IPS-18c (cell line): Measurements from ENCODE around the gene PLXNB1.

Source experiments
- H3K4me3 ChIP-seq: 2 replicates; pipeline ENCODE4 v1.7.0; 2013; ENCODE audit warnings: low read depth, mild to moderate bottlenecking, low read length, moderate library complexity; ENCODE audit not compliant: insufficient read depth
- H3K9me3 ChIP-seq: one replicate; pipeline ENCODE4 v1.6.1; 2013; ENCODE audit warnings: mild to moderate bottlenecking, low read length, moderate library complexity; ENCODE audit not compliant: control insufficient read depth, insufficient read depth

Gene PLXNB1

DNA sequence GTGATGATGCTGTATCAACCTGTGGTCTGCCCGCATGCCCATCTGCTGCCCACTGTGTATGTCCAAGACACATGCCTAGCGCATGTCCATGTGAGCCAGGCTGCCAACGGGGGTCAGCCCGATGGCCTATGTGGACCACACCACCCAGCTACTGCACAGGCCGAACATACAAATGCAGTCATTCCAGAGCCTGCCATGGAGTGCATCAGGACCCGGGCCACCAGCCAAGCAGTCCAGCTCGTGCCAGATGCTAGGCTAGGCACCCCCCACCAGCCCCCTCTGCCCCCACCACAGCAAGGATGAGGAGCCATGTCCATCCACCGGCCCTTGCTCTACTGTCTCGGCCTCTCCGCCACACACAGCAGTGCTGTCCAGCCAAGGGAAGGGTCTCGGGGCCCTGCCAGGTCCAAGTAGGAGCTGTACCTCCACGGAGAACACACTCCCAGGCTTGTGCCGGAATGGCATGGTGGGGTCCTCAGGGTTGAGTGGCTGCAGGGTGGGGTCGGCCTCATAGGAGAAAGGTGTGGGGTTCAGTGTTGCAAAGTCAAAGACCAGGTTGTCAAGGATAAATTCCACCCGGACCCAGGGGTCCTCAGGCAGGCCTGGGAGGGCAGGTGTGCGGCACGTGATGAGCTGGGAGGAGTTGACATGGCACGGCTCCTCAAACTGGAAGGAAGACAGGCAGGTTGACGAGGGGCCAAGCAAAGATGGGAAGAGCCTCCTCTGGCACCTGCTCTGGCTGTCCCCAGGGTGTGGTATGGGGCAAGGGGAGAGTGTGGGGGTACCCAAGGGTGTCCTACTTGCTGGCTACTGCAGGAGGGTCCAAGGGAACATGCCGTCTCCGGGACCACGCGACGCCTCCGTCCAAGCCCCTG, 15.3 kb downstream of the PLXNB1 start:
- Histone ChIP-seq H3K9me3 (no peaks in the 10 kb centered on the region), H3K4me3 (no peak overlapping the region)

DNA sequence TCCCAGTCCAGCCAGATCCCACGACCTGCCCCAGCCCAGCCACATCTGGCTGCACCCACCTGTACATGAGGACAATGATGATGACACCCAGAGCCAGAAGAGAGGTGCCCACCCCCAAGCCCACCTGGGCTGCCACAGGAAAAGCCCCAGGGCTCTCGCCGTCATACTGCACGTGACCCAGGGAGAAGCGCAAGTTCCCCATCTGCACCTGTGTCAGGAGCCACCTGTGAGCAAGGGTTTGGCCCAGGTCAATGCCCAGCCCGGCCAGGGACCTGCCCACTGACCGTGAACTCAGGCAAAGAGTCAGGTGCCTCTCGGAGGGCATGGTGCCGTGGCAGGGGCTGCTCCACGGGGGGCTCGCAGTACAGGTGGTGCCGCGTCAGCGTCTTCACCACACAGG, 16.3 kb downstream of the PLXNB1 start:
- Histone ChIP-seq H3K4me3 (no peak overlapping the region), H3K9me3 (no peaks in the 10 kb centered on the region)

DNA sequence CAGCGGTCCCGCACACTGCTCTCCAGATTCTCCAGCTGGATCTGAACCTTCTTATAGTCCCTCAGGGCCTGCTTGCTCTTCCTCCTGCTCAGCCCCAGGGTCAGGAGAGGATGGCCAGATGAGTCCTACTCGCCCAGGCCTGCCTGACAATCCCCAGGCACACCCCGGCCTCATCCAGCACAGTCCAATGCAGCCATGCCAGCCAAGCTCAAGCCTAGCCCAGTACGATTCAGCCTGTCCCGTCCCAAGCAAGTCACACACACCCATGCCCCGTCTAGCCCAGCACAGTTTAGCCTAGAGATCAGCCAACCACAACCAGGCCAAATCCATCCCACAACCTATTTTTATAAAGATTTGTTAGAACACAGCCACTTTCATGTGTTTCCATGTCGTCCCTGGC, 16.8 kb downstream of the PLXNB1 start:
- Histone ChIP-seq H3K9me3 (no peaks in the 10 kb centered on the region), H3K4me3 (no peak overlapping the region)

DNA sequence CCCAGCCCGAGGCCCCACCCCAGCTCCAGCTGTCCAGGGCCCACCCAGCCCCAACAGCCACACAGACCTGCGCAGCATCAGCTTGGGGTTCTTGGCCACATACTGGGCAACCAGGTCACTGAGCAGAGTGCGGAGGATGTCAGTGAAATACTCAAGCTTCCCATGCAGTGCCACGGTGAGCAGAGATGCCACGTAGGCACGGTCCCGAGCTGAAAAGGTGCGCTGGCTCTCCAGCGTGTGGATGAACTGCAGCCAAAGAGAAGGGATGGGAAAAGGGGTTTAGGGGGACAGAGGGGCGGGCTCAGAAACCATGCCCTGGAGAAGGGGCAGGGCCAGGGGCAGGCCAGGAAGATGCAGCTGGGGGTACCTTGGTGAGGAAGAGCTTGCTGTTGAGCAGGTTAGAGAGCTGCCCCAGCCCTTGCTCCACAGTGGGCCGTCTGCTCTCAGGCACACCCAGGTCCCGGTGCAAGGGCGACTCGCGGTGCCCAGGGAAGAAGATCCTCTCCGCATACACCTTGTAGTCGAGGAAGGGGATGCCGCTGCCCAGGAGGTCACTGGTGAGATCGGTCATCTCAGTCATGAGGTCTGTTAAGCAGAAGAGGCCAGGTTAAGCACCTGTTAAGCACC, 17.4 kb downstream of the PLXNB1 start:
- H3K4me3 ChIP-seq, result no peak overlapping the region
- no peaks in the 10 kb centered on the region for H3K9me3 ChIP-seq

DNA sequence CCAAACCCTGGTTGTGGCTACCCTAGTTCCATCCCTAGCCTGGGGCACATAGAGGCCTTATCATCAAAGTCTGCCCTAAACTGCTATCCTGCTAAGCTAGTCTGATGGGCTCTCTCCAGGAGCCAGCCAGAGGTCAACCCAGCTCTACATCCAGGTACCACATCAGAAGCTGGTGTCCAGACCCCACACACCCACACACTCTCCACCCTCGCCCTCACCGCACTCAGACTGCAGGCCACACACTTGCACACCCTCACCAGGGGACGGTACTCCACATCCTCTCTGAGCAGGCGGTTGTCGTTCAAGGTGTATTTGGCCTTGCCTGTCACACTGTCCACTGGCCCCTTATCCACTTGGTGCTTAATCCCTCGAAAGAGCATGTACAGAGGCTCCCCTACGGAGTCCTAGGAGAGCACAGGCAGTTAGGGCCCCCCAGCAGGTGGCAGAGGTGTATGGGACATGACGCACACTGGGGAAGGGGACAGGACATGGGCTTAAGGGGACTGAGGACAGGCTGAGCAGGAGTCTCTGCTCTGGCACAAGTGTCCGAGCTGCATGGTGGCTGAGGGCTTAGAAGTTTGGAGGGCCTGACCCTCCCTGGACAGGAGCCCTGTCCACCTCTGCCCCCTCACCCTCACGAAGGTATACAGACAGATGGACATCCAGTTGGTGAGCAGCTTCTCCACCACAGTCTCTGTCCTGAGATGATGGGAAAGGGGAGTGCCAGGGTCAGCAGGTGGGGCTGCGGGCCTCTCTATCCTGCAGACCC, 18.1 kb downstream of the PLXNB1 start:
- H3K9me3 ChIP-seq, result no peaks in the 10 kb centered on the region
- no peak overlapping the region for H3K4me3 ChIP-seq

DNA sequence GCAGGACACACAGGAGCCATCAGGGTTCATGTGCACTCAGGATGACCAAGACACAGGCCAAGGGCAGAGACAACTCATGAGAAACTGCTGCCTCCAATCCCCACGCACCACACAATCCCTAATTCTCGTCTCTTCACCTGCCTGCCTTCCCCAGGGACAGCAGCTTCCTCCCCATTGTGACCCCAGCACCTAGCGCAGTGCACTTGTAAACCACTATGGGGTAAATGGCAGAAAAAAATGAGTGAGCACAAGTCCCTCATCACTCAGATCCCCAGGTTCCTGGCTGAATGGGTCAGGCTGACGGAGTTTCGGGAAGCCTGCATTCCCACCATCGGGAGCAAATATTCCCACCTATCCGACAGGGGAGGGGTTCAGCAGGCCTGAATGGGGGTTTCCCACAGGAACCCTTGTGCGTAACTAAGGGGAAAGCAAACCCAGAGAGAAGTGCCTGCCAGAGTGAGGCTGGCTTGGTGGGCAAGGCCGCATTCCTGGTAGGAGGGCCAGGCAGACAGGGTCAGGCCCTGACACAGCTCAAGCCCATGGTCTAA, 18.8 kb downstream of the PLXNB1 start:
- H3K9me3 ChIP-seq, result no peaks in the 10 kb centered on the region

DNA sequence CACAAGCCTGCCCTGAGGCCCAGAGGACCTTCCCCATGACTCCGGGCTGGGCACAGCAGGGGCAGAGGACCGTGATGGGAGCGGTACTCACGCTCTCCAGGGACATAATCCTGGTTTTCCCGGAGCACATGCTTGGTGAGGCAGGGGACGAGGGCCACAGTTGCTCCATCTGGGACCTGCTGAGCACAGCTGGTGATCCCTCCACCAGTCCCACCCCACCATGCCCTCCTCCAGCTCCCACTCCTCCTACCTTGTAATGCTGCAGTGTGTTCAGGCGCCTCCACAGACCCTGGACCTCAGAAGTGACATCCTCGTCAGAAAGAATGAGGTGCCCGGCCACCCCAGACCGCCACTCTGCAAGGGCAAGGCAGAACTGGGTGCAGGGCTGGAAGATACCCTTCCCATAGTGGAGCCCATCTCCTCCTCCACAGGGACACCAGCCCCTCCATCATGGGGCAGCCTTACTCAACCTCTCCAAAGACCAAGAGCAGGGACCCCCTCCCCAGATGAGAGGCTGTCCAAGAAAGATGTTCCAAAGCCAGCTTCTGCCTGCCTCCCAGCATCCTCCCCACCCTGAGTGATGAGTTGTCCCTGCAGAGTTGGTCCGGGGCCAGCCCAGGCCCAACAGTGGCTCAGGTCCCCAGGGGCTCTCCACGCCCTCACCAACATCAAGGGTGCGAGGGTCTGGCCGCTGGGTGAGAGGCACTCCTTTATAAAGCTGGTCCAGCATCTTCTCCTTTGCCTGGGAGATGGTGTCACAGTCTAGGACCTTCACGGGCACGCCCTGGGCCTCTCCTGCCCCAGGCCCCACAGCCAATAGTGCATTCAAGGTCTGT, 19.5 kb downstream of the PLXNB1 start:
- no peaks in the 10 kb centered on the region for H3K9me3 ChIP-seq
- no peak overlapping the region for H3K4me3 ChIP-seq

More for the DNA sequence above, 18.8 kb downstream of the PLXNB1 start:
- H3K4me3 ChIP-seq, result no peak overlapping the region

DNA sequence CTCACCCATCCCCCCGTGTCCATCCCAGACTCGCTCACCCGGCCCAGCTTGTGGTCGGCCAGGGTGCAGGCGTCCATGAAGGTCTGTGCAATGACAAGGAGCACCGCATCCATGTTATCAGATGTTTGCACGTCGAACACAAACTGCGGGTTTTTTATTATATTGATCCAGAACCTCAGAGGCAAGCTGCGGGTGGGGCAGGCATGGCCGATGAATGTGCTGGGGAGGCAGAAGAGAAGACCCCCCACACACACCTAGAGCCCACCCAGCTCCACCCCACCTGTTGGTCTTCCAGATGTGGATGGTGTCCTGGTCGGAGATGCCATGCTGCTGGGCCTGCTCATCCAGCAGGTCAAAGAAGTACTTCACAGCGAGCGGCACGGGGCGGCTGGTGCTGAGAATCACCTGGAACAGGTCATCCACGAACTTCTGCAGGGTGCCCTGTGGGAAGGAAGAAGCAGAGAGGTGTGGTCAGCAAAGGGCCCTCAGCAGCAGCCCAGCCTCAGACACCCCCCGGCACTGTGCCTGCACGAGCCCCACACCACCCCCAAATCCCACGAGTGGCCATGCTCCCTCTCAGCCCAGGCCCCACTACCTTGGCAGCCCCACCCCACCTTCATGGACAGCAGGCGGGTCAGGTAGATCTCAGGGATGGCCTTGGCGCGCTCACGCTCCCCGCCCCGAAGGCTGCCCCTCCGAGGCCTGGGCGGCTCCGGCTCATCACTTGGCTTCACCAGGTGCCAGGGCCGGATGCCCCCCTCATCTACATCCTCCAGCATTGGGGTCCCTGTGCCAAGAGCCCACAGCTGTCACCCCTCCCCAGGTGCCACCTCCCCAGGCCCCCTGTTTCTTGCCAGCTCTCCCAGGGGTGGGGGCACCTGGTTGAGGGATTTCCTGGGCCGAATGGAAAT, 20.3 kb downstream of the PLXNB1 start:
- H3K9me3 ChIP-seq, result no peaks in the 10 kb centered on the region

DNA sequence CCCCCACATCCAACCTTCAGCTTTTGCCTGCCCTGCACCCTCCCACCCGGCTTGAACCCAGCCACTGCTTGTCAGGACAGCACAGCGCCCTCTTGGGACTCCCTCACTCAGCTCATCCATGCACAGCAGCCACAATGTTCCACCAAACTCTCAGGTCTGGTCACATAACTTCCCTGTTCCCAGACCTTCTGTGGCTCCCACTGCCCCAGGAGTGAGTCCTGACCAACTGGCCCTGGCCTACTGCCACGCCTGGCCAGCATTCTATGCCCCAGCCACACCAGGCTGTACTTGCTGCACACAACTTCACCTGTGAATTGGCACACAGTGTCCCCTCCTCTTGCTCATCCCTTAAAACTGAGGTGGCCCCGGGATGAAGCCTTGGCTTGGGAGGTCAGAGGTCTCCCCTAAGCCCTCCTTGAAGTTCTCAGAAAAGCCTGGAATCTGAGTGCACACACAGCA, 21.0 kb downstream of the PLXNB1 start:
- Histone ChIP-seq H3K9me3 (no peaks in the 10 kb centered on the region), H3K4me3 (no peak overlapping the region)

More for the DNA sequence above, 20.3 kb downstream of the PLXNB1 start:
- no peak overlapping the region for H3K4me3 ChIP-seq

DNA sequence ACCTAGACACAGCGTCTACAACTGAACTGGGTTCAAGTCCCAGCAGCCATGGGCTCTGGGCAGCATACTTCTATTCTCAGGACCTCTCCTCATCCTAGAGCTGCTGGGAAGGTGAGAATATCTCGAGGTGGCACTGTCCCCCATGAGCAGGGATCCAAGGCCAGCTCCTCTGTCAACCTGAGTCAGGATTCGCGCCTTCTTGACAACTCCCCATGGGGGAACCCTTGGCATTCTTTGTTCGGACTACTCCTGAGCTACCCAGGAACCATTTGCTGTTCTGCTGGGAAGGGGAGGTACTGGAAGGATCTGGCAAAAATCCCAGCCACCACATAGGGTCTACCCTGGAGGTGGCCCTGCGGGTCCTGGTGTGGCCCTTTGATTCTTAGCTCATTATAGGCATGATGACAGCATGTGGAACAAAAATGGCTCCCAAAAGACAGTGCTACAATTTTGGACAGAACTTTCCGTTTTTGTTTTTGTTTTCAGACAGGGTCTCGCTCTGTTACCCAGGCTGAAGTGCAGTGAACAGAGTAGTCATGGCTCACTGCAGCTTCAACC, 22.3 kb downstream of the PLXNB1 start:
- no peak overlapping the region for H3K4me3 ChIP-seq
- no peaks in the 10 kb centered on the region for H3K9me3 ChIP-seq

DNA sequence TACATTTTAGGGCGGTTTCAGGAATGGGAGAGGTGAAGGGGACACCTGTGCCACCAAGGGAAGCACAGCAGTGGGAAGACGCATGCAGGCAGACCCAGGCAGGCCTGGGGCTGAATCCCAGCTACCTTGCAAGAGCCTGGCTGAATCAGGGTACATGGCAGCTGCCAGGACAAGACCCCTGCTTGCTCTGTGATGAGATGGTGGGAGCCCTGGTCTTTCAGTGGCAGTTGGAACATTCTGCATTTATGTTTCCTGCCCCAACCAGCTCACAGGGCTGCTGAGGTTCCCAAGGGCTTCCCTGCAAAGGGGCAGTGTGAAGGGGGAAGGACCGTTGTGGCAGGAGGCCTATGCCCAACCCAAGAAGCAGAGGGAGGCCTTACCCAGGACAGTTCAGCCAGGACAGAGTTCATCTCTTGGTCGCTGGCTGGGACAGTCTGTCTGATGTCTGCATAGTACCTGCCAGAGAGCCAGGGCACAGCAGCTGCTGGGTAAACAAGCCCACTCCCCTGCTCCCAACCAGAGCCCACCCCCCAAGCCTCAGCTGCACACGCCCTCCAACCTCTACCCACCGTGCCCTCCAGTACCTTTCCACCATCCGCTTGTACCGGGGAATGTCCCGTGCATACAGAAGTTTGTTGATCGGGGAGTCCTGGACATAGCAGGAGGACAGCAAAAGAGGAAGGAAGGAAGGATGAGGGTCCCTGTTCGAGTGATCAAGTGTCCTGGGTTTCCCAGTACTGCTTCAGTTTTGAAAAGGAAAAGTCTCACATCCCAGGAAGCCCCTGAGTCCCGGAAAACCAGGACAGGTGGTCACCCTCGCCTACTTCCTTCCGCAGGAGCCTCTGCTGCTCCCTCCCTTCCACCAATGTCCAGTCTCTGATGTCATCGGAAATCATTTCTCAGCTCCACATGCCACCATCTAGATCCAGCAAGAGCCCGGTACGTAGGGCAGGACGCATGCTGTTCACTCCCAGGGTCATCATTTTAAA, 23.1 kb downstream of the PLXNB1 start:
- Histone ChIP-seq H3K4me3 (no peak overlapping the region), H3K9me3 (no peaks in the 10 kb centered on the region)

DNA sequence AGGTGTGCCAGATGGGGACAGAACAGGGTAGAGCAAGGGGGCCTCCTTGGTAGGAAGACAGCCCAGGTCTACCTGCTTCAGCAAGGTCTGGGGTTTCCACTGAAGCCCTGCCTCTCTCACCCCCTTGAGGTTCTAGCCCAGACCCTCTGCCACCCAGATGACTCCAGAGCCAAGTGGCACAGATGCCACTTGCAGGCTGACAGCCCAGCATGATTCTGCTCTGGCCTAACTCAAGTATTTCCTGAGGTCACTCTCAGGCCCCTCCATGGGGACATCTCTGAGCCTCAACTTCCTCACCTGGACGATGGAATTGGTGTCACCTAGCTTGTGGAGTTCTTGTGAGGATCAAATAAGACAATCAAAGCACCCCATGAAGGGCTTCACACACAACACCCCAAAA, 23.9 kb downstream of the PLXNB1 start:
- H3K9me3 ChIP-seq, result no peaks in the 10 kb centered on the region
- no peak overlapping the region for H3K4me3 ChIP-seq

DNA sequence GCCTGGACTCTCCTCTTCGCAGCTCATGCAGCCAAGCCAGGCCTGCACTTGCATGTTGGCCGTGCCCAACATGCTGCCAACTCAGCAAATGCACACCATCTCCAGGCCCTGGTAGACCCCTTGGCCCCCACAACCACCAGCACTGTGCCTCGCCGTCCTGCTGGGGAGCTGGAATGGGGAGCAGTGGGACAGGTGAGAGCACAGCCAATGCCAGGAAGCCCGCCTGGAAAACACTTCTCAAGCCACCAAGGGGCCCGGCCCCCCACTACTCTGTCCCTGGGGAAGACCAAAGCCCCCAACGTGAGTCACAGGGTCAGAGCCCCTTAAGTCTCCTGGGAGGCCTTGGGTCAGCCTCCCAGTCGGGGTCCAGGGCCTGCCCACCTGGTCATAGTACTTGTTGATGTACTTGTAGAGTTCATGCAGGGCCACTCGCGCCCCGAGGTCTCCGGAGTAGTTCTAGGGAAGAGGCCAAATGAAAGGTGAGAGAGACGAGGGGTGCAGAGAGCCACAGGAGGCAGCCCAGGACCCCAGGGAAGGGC, 24.5 kb downstream of the PLXNB1 start:
- H3K9me3 ChIP-seq, result no peaks in the 10 kb centered on the region
- H3K4me3 ChIP-seq, result no peak overlapping the region
